Bronchial smooth muscle cell (primary cell): ENCODE results near the gene ZNF638. TPM values are rescaled to one million over a fixed set of nuclear protein-coding genes. Genes with fewer than 3 reads are reported as not detected.

Experiments used
- total RNA-seq: library from RNA; depleted of rRNA; stranded (reverse); fragments of >200 nt; gene quantifications from 2 replicates; pipeline ENCODE4 v1.2.1, GENCODE V29; 2014

ZNF638 gene
- 105 and 129 TPM in 2 replicates for total RNA-seq

GRCh38 chr2:71331581-71332434 is at the start of gene ZNF638:
ZNF638 (plus strand) TSS chr2:71331782; CDS start chr2:71348955, 17,173 bp downstream.

GRCh38 chr2:71453404-71454220 is 122.0 kb downstream of the ZNF638 start, which contains the start of gene DYSF:
DYSF (plus strand) TSS chr2:71453561.

Other genes starting within 250 kb of the ZNF638 start
- gene MCEE, start 201.6 kb upstream of the ZNF638 start, total RNA-seq: 23.8 and 25.1 TPM in 2 replicates
- gene MPHOSPH10, start 201.1 kb upstream of the ZNF638 start, total RNA-seq: 12.8 and 17.0 TPM in 2 replicates
- 0.63 and 0.94 TPM in 2 replicates for gene PAIP2B, start 104.7 kb upstream of the ZNF638 start, total RNA-seq
- 0.09 TPM in 1 of 2 replicates, not detected in the other for gene DYSF, start 121.8 kb downstream of the ZNF638 start, total RNA-seq